Coronary artery (tissue), 2 donors: ENCODE data around the gene MYLK.
A peak's percentile ranks its signal among the peaks of the same experiment; 100 is the strongest.
"Not testable (repeated sequence)": the region's sequence is repeated elsewhere in the genome, so short reads cannot be mapped to it uniquely, and the experiment has no call there.

Experiments
- DNase-seq: peaks from one replicate; pipeline ENCODE4 v3.0.0-alpha.2; 2017; ENCODE audit warnings: low spot score
- H3K27ac ChIP-seq, 2 donors: fragments of 200-600 bp; sonication (generic); one replicate each; pipeline ENCODE4 v1.5.1; 2016 to 2019
- H3K4me3 ChIP-seq: fragments of 200-600 bp; sonication (generic); 2 replicates; pipeline ENCODE4 v1.5.1; 2016; ENCODE audit warnings: mild to moderate bottlenecking, moderate library complexity
- TF ChIP-seq, protein P1 (sequence below): fragments of 200-600 bp; sonication (generic); IDR thresholded peaks from one replicate; pipeline ENCODE4 v1.5.1; 2019; ENCODE audit warnings: antibody characterized with exemption

Gene MYLK

DNA sequence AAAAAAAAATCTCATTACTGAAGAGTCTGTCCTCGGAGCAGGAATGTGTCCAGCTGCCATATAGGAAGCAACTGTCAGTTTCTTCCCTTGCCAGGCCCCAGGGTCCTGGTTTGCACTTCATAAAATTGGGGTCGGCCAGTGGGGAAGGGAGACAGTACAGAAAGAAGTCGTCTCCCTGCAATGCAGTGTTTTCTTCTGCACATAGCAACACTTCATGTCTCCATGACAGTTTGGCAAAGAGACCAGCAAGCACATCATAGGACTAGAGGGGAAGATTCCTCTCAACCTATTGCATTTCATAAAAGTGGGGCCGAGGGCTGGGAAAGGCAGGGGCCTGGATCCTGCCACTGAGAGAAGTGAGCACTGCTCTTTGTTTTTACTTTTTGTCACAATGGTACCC lies 161.1 kb downstream of the MYLK start:
- DNase-seq: no peak
- TF ChIP-seq, protein P1, sequence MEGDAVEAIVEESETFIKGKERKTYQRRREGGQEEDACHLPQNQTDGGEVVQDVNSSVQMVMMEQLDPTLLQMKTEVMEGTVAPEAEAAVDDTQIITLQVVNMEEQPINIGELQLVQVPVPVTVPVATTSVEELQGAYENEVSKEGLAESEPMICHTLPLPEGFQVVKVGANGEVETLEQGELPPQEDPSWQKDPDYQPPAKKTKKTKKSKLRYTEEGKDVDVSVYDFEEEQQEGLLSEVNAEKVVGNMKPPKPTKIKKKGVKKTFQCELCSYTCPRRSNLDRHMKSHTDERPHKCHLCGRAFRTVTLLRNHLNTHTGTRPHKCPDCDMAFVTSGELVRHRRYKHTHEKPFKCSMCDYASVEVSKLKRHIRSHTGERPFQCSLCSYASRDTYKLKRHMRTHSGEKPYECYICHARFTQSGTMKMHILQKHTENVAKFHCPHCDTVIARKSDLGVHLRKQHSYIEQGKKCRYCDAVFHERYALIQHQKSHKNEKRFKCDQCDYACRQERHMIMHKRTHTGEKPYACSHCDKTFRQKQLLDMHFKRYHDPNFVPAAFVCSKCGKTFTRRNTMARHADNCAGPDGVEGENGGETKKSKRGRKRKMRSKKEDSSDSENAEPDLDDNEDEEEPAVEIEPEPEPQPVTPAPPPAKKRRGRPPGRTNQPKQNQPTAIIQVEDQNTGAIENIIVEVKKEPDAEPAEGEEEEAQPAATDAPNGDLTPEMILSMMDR: no peak
- Histone ChIP-seq H3K4me3 (no peak overlapping the region), H3K27ac (peak overlapping the region; percentile 15 to 32)

DNA sequence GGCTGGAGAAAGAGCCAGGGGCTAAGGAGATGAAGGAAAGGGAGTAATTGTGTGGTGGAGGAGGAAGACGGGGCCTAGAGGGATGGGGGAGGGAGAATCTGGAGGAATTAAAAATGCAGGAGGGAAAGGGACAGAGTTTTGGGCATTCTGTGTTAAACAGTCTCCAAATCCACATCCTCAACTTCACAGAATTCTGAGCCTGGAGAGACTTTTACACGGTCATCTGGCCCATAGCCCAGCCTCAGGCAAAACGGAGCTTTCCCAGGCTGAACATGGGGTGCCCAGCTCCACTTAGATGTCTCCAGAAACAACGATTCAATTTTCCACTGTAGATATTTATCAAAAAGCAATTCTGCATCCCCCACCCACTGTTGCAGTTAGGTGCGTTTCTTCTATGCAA lies 161.7 kb downstream of the MYLK start:
- H3K4me3 ChIP-seq: no peak overlapping the region
- H3K27ac ChIP-seq: no peak overlapping the region
- DNase-seq: no peak
- TF ChIP-seq, protein P1: no peak

DNA sequence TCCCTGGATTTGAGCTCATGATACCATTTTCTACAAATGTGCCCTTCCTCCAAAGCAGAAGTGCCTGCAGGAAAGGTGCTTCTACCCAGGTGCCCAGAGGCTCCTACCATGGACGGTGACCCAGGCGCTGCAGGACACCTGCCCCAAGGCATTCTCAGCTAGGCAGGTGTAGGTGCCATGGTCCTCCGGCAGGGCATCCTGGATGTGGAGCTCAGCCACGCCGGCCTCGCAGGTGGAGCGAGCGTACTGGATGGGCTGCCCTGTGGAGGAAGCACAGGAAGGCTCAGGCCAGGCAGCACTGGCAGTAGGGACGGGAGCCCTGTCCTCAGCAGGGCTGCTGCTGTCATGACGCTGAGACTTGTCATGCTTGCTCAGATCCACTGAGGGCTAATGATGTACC lies 162.1 kb downstream of the MYLK start:
- no peak for DNase-seq
- H3K4me3 ChIP-seq: no peak overlapping the region
- TF ChIP-seq, protein P1: no peak
- no peak overlapping the region for H3K27ac ChIP-seq

DNA sequence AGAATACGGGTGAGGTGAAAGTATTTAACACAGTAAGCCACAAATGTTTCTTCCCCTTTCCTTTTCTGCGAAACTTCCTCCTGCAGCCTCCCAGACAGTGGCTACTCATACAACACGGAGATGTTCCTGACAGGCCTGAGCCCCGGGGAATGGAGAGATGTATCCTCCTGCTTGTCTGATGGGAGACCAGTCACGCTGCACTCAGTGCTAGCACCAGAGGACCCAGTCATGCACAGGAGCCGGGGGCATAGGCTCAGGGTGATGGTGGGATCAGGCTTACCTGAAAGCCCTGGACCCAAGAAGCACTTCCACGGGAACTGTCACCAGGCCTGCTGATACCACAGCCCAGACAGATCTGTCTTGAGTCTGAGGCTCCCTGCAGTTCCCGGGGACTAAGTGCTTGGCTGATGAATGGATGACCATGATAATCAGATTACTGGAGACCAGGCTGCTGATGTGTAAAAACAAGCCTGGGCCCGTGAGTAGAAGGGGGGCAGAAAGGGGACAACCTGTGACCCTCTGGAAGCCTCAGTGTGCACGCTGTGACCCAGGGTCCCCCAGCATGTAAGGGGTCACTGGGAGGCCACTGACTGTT lies 162.9 kb downstream of the MYLK start:
- DNase-seq, H3K4me3 ChIP-seq: not testable (repeated sequence)
- H3K27ac ChIP-seq: peak overlapping the region; percentile 79 to 92

DNA sequence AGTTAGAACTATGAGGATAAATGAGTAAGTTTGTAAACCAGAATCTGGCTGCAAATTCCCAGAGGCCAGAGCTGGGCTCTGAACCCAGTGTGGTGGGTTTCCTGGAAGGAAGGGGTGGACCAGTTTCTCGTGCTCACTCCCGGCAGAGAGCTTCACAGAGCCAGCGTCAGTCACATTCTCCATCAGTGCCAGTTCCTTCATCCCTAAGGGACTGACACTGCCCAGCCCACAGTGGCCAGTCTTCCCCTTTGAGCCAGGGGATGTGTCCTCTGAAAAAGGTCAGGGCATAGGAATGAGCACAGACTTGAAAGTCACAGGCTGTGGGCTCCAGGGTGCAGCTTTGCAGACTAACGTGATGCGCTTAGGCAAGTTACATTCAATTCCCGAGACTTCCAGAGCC lies 163.5 kb downstream of the MYLK start:
- peak overlapping the region; percentile 79 to 92 for H3K27ac ChIP-seq
- no peak for DNase-seq
- TF ChIP-seq, protein P1: no peak
- H3K4me3 ChIP-seq: no peak overlapping the region

DNA sequence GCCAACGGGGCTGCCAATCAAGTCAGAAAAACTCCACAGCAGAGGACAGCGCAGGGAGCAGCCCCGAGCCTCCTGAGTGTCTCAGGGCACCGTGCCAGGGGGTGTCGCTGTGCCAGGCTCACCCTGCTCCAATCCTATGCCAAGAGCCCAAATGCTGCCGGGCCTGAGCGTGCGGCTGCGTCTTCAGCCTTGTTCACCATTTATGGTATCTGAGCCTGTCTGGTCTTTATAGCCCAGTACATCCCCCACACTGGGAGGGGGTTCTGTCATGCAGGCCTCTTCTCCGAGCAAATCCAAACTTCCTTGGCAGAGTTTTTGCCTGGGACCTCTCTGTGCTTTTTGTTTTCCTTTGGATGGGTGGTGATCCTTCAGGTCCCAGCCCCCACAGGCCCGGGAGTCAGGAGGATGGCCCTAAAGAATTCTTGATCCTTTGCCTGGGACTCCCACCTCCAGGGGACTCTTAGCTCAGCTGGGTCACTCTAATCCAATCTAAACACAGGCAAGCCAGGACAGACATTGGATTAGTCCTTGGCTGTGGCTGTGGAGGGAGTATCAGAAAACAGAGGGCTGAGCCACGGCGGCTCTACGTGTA lies 164.2 kb downstream of the MYLK start:
- peak; percentile 87 for DNase-seq

DNA sequence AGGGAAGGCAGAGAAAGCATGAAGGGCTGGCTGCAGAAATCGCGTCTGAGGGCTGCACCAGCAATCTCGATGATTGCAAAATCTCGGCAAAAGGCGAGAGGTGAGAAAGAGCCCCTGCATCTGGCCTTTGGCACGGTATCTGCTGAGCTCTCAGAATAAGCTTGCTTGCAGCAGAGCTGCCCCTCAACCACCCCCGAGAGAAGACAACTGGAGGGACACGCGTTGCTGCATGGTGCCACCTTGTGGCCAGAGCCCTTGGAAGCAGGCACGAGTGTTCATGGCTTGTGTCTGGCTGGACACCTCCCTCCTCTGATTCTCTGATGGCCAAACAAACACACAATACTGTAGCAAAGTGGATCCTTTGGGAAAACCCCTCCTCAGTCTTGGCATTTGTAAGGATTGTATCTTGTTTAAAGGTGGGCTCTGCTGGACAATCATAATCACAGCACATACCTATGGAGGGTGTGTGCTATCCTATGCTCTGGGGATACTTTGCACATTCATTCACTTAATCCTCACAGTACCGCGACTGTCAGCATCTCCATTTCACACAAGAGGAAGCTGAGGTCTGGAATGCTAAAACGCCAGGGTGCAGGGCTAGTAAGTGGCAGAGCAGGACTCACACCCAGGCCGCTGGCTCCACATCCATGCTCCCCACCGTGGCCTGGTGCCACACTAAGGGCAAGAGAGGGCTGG lies 164.9 kb downstream of the MYLK start:
- Histone ChIP-seq H3K27ac (peak overlapping the region; percentile 79 to 92), H3K4me3 (peak overlapping the region; percentile 13)
- DNase-seq: peak; percentile 88
- TF ChIP-seq, protein P1: peak; percentile 61

More for the DNA sequence above, 164.2 kb downstream of the MYLK start:
- Histone ChIP-seq H3K4me3 (peak overlapping the region; percentile 13), H3K27ac (peak overlapping the region; percentile 79 to 92)
- TF ChIP-seq, protein P1: no peak
